Mesothelial cell of epicardium (in vitro differentiated cells): ENCODE results near the gene NRF1. TPM values are rescaled to one million over a fixed set of nuclear protein-coding genes. Genes with fewer than 3 reads are reported as not detected.
A peak's percentile ranks its signal among the peaks of the same experiment; 100 is the strongest.

ENCODE experiments used
- DNase-seq, 2 experiments: peaks; one replicate each; pipeline ENCODE4 v3.0.0; 2021; ENCODE audit warnings: low spot score in 2 of 2; ENCODE audit not compliant: unreplicated experiment in 2 of 2
- H3K27ac Mint-ChIP-seq: 2 replicates; pipeline ENCODE4 v1.8.0; 2021; ENCODE audit warnings: mixed read lengths
- H3K27me3 Mint-ChIP-seq: 2 replicates; pipeline ENCODE4 v1.8.0; 2021; ENCODE audit warnings: low read depth, mixed read lengths
- H3K36me3 Mint-ChIP-seq: 2 replicates; pipeline ENCODE4 v1.8.0; 2021; ENCODE audit warnings: mixed read lengths
- H3K4me1 Mint-ChIP-seq: 2 replicates; pipeline ENCODE4 v1.8.0; 2021; ENCODE audit warnings: mixed read lengths
- H3K4me3 Mint-ChIP-seq: 2 replicates; pipeline ENCODE4 v1.8.0; 2021; ENCODE audit warnings: mild to moderate bottlenecking, moderate library complexity, mixed read lengths
- H3K9me3 Mint-ChIP-seq: 2 replicates; pipeline ENCODE4 v1.8.0; 2021; ENCODE audit warnings: mixed read lengths
- total RNA-seq: library from RNA; stranded (reverse); gene quantifications from 3 replicates; pipeline ENCODE4 v1.2.1, GENCODE V29; 2021
- TF ChIP-seq, protein P1 (sequence below): fragments of 200-600 bp; sonication (generic); IDR thresholded peaks from one replicate; pipeline ENCODE4 v1.5.0; 2021; ENCODE audit warnings: antibody characterized with exemption; ENCODE audit not compliant: unreplicated experiment

The NRF1 gene
- total RNA-seq, 1 donor from 2014 or later, result 26.3 TPM

DNA sequence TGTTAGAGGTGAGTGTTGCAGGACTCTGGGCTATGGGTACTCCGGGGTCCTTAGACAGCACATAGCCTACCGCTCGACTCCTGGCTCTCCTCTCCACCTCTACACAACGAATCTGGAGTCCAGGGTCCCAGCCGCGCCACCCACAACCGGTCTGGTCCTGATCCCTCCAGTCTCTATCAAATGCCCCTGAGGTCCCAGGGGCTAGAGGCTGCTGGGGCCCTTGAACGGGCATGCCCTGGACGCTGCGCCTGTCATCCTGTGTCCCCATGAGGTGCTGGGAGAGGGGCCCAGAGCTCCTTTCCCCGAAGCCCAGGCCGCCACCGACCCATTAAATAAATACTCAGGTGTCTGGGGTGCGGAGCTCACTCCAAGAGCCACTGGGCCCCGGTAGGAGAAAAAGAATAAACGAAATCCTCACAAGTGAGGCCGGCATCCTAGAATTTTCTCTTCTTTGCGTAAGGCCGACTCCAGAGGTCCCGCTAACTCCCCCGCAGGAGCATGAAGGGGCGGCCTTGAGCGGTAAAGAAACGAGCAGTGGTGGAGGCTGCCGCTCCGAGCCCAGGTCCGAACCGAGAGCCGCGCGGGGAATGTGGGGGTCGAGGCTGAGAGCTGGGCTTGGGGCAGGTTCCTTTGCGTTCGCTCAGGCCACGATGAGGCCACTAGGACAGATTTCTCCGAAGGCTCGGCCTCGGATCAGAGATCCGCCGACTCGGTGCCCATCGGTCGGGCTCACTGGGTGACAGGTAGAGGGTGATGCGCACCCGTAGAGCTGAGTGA is 166.7 kb downstream of the NRF1 start:
- Mint-ChIP-seq H3K36me3 (no peaks in the 10 kb centered on the region), H3K27me3 (peaks cover 68% of the 10 kb centered on the region), H3K4me1 (peaks cover 21% of the 10 kb centered on the region), H3K4me3 (peak overlapping the region; percentile 63), H3K9me3 (no peaks in the 10 kb centered on the region), H3K27ac (no peak overlapping the region)
- DNase-seq, result no peak
- TF ChIP-seq, protein P1, sequence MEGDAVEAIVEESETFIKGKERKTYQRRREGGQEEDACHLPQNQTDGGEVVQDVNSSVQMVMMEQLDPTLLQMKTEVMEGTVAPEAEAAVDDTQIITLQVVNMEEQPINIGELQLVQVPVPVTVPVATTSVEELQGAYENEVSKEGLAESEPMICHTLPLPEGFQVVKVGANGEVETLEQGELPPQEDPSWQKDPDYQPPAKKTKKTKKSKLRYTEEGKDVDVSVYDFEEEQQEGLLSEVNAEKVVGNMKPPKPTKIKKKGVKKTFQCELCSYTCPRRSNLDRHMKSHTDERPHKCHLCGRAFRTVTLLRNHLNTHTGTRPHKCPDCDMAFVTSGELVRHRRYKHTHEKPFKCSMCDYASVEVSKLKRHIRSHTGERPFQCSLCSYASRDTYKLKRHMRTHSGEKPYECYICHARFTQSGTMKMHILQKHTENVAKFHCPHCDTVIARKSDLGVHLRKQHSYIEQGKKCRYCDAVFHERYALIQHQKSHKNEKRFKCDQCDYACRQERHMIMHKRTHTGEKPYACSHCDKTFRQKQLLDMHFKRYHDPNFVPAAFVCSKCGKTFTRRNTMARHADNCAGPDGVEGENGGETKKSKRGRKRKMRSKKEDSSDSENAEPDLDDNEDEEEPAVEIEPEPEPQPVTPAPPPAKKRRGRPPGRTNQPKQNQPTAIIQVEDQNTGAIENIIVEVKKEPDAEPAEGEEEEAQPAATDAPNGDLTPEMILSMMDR, result no peak

DNA sequence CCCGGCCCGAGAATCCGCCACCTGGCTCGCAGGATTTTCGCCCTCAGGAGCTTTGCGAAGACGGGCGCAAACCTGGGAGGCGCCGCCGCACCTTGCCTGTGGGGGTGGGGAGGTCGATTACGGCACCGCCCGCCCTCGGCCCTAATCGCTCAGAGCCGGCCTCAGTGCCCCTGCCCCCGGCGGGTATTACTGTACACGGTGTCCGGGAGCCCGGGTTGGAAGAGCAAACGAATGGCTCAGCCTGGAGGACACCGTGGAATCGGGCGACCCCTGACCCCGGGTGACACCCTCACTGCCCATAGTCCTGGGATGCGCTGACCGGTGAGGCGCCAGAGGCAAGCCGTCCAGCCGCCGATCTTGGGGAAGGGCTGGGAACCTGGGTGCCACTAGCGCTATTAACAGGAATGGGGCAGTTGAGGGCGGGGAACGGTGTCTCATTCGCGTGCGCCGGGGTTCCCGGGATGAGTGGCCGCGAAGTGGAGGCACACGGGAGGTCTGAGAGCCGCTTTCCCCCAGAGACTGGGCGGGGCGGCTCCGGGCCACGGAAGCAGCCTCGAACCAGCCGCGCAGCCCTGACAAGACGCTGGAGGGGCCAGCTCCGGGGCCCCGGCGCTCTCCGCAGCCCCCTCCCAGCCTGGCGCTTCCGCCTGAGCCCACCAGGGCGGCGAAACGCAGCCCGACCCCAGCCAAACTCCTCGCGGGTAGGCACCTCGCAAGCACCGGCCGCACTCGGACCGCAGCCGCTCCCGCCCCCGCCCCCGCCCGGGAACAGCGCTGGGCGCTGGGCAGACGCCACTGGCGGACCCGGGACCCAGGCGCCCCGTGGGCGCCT is 167.5 kb downstream of the NRF1 start:
- no peak overlapping the region for H3K27ac Mint-ChIP-seq
- no peaks in the 10 kb centered on the region for H3K36me3 Mint-ChIP-seq
- no peaks in the 10 kb centered on the region for H3K9me3 Mint-ChIP-seq
- H3K27me3 Mint-ChIP-seq, result peaks cover 76% of the 10 kb centered on the region
- H3K4me1 Mint-ChIP-seq, result peaks cover 26% of the 10 kb centered on the region
- TF ChIP-seq, protein P1, result peak; percentile 31
- H3K4me3 Mint-ChIP-seq, result peak overlapping the region; percentile 63
- no peak for DNase-seq

DNA sequence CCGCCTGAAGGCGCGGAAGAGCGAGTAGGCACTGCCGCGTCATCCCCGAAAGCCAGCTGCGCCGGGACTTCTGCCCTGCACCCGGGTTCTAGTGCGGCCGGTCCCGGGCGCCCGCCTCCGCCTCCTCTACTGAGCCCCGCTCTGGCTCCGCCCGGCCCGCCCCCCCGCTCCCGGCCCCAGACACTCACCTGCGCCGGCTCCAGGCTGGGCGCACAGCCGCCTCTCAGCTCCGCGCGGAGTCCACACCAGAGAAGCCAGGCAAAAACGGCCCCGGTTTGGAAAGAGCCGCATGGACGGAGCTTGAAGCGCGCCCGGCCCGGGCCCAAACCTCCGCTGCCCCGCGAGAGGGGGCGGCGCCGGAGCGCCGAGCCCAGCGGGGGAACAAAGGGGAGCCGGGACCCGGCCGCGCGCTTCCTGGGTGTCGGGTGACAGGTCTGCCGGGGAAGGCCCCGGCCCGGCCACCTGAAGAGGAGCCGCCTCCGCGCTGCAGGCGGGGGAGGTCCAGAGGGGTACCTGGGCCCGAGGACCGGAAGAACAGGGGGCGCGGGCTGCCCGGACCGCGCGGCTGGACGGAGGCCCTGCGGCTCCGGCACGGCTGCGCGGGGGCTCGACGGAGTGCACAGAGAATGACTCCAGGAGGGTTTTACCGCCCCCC is 168.2 kb downstream of the NRF1 start:
- Mint-ChIP-seq H3K4me1 (peaks cover 23% of the 10 kb centered on the region), H3K9me3 (no peaks in the 10 kb centered on the region), H3K27me3 (peaks cover 83% of the 10 kb centered on the region), H3K36me3 (no peaks in the 10 kb centered on the region), H3K27ac (no peak overlapping the region), H3K4me3 (peak overlapping the region; percentile 63)
- TF ChIP-seq, protein P1, result no peak
- DNase-seq, result peak; percentile 53 to 78

DNA sequence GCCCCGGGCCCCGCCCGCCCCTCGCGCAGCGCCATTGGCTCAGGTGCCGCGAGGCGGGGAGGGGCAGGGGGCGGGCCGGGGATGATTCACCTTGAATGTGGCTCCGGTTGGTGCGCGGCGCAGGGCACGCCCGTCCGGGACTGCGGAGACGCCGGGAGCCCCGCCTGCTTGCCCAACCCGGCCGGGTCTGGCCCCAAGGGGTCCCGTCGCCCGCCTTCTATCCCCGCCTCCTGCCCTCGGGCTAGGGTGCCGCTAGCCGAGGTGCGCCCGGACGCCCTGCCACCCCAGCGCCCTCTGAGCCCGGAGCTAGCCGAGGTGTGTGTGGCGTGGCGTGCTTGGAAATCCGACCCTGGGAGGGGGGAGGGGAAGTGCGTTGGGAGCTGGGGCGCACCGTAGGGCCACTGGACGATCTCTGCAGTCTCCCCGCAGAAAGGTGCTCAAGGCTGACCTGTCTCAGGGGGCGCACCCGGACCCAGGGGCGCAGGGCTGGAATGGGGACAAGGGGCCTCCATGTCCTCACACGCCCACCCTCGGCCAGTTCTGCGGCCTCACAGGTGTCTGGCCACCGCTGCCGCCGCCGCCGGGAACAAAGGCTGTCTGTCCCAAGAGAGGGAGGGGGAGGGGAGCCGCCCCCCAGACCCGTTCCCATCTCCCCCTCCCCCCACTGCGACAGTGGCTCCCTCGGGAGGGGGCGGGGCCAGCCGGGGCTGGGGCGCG is 168.9 kb downstream of the NRF1 start:
- Mint-ChIP-seq H3K4me3 (peak overlapping the region; percentile 67), H3K27ac (no peak overlapping the region), H3K9me3 (no peaks in the 10 kb centered on the region), H3K4me1 (peaks cover 26% of the 10 kb centered on the region), H3K27me3 (peaks cover 83% of the 10 kb centered on the region), H3K36me3 (no peaks in the 10 kb centered on the region)
- peak; percentile 72 to 75 for DNase-seq
- TF ChIP-seq, protein P1, result no peak
